Central memory CD4-positive, alpha-beta T cell (primary cell): Measurements from ENCODE around the gene MISP.

Source experiments
- DNase-seq: peaks from one replicate; pipeline ENCODE4 v3.0.0; 2022

MISP gene

GRCh38 chr19:810883-811489, 60.1 kb downstream of the MISP start:
- DNase-seq, result no peak

DNA sequence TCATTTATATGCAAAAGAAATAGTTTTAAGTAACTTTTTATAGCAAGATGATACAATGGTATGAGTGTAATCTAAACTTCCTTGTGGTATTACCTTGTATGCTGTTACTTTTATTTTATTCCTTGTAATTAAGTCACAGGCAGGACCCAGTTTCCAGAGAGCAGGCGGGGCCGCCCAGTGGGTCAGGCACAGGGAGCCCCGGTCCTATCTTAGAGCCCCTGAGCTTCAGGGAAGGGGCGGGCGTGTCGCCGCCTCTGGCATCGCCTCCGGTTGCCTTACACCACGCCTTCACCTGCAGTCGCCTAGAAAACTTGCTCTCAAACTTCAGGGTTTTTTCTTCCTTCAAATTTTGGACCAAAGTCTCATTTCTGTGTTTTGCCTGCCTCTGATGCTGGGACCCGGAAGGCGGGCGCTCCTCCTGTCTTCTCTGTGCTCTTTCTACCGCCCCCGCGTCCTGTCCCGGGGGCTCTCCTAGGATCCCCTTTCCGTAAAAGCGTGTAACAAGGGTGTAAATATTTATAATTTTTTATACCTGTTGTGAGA, 60.7 kb downstream of the MISP start:
- DNase-seq, result no peak

DNA sequence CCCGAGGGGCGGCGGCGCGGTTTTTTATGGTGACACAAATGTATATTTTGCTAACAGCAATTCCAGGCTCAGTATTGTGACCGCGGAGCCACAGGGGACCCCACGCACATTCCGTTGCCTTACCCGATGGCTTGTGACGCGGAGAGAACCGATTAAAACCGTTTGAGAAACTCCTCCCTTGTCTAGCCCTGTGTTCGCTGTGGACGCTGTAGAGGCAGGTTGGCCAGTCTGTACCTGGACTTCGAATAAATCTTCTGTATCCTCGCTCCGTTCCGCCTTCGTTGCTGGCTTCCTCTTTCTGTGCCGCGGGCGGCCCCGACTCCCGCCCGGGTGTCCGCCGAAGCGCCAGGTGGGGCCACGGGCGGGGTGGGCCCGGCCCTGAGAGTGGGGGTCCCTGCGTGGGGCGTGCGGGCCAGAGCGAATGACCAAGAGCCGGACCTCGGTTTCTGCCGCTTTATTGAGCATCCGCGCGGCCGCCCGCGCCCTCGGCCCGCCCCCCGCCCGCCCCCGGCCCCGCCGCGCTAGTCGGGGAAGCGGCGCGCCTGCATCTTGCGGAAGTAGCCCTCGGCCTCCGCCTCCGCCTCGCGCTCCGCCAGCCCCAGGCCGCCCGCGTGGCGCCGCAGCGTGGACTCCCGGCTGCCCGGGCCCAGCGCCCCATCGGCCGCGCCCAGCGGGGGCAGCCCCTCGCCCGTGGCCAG, 61.3 kb downstream of the MISP start:
- no peak for DNase-seq

DNA sequence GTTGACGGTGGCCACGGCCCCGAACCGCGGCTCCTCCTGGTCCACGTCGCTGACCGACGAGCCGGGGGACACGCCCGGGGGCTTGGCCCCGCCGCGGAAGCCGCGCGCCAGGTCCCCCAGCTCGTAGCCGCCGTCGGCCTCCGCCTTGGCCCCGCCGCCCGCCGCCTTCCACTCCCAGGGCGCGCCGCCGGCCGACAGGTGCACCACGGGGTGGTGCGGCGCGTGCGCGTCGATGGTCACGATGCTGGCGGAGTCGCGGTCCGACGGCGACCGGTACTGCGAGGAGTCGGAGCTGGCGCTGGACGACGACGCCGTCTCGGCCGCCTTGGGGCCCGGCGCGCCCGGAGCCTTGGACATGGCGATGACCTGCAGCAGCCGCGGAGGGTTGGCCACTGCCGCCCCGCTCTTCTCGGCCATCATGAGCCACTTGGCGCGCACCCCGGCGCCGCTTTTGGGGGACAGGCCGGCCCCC, 61.9 kb downstream of the MISP start:
- no peak for DNase-seq

DNA sequence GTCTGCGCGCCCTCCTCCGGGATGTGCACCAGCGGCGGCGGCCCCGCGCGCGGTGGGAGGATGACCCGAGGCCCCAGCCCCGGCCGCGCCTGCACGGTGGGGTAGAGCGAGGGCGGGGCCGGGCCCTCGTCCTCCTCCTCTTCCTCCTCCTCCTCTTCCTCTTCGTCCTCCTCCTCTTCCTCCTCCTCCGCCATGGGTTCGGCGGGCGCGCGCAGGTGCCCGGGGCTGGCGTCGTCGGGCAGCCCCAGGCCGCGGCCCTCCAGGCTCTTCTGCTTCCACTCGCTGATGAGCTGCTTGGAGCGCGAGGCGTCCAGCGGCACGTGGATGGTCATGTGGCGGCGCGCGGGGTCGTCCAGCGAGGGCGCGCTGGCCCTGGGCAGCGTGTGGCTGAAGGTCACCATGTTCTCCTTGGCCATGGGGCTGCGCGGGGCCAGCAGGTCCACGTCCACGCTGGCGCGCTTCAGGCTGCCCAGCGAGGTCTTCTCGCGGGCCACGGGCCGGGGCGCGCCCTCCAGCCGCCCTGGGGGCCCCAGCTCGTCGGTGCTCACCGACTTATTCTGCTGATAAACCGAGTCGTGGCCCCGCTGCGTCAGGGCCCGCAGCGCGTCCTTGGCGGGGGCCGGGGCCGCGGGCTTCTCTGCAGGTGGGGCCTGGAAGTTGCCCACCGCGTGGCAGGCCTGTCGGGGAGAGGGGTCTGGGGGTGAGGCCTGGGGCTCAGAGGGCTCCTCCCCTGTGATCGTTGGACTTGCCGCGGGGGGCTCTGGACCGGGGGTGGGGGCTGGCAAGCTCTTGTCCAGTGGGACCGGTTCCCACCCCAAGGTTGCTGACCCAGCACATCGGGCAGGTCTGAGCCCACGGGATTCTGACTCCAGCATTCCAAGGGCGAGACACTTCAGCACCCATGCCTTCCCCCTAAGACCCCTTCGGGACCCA, 62.6 kb downstream of the MISP start:
- DNase-seq, result no peak
